ENCODE data around the gene ADAMTS2. TPM values are rescaled to one million over a fixed set of nuclear protein-coding genes. Genes with fewer than 3 reads are reported as not detected.

Gene ADAMTS2
- total RNA-seq, 1 donor from 2014 or later: 18.8 TPM

- no peak overlapping the region for H3K4me3 Mint-ChIP-seq (ENCODE audit: unreplicated experiment)
- DNase-seq (ENCODE audit: low read depth): no peak
- Histone ChIP-seq H4K20me1 (ENCODE audit: insufficient read depth, low read length) (no peaks in the 10 kb centered on the region), H3K79me2 (ENCODE audit: insufficient read depth, low read length) (no peaks in the 10 kb centered on the region), H3K27me3 (ENCODE audit: insufficient read depth, low read length) (no peaks in the 10 kb centered on the region), H3K27ac (ENCODE audit: low read depth, low read length) (no peak overlapping the region), H3K4me2 (ENCODE audit: low read length) (no peak overlapping the region), H3K36me3 (ENCODE audit: insufficient read depth, low read length) (no peaks in the 10 kb centered on the region), H3K4me1 (ENCODE audit: insufficient read depth, low read length) (peaks cover 3% of the 10 kb centered on the region), H3K9me3 (ENCODE audit: insufficient read depth, low read depth, low read length) (no peaks in the 10 kb centered on the region), H3K9ac (ENCODE audit: low read length) (no peak overlapping the region), H2AFZ (ENCODE audit: low read depth, low read length) (no peak overlapping the region), H3K4me3 (ENCODE audit: insufficient read depth, low read depth, low read length) (no peak overlapping the region)
- no peaks in the 10 kb centered on the region for H3K4me1 Mint-ChIP-seq (ENCODE audit: low read depth, unreplicated experiment)
- peaks cover 8% of the 10 kb centered on the region for H3K36me3 Mint-ChIP-seq (ENCODE audit: low read depth, unreplicated experiment)
- H3K27ac Mint-ChIP-seq (ENCODE audit: unreplicated experiment): no peak overlapping the region
- FAIRE-seq: no peak
- H3K27me3 Mint-ChIP-seq (ENCODE audit: low read depth, unreplicated experiment): peaks cover 3% of the 10 kb centered on the region
- TF ChIP-seq, protein P1, sequence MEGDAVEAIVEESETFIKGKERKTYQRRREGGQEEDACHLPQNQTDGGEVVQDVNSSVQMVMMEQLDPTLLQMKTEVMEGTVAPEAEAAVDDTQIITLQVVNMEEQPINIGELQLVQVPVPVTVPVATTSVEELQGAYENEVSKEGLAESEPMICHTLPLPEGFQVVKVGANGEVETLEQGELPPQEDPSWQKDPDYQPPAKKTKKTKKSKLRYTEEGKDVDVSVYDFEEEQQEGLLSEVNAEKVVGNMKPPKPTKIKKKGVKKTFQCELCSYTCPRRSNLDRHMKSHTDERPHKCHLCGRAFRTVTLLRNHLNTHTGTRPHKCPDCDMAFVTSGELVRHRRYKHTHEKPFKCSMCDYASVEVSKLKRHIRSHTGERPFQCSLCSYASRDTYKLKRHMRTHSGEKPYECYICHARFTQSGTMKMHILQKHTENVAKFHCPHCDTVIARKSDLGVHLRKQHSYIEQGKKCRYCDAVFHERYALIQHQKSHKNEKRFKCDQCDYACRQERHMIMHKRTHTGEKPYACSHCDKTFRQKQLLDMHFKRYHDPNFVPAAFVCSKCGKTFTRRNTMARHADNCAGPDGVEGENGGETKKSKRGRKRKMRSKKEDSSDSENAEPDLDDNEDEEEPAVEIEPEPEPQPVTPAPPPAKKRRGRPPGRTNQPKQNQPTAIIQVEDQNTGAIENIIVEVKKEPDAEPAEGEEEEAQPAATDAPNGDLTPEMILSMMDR (IDR thresholded peaks at IDR 0.05; ENCODE audit: insufficient read depth, low read depth, low read length): no peak
- no peak for TF ChIP-seq EZH2 (IDR thresholded peaks at IDR 0.05; ENCODE audit: insufficient read depth, low read length)
- H3K9me3 Mint-ChIP-seq (ENCODE audit: unreplicated experiment): peaks cover 7% of the 10 kb centered on the region
These were observed 89.5 kb downstream of the ADAMTS2 start for GRCh38 chr5:179255527-179256327.

GRCh38 chr5:179254638-179255271, 90.5 kb downstream of the ADAMTS2 start:
- peaks cover 3% of the 10 kb centered on the region for H3K4me1 ChIP-seq (ENCODE audit: insufficient read depth, low read length)
- H3K36me3 ChIP-seq (ENCODE audit: insufficient read depth, low read length): no peaks in the 10 kb centered on the region
- H3K4me3 Mint-ChIP-seq (ENCODE audit: unreplicated experiment): no peak overlapping the region
- H3K27ac ChIP-seq (ENCODE audit: low read depth, low read length): no peak overlapping the region
- no peaks in the 10 kb centered on the region for H3K79me2 ChIP-seq (ENCODE audit: insufficient read depth, low read length)
- H3K4me2 ChIP-seq (ENCODE audit: low read length): no peak overlapping the region
- no peak for FAIRE-seq
- H3K27me3 ChIP-seq (ENCODE audit: insufficient read depth, low read length): no peaks in the 10 kb centered on the region
- peaks cover 7% of the 10 kb centered on the region for H3K9me3 Mint-ChIP-seq (ENCODE audit: unreplicated experiment)
- H3K4me1 Mint-ChIP-seq (ENCODE audit: low read depth, unreplicated experiment): no peaks in the 10 kb centered on the region
- H3K4me3 ChIP-seq (ENCODE audit: insufficient read depth, low read depth, low read length): no peak overlapping the region
- no peak overlapping the region for H3K9ac ChIP-seq (ENCODE audit: low read length)
- H3K27ac Mint-ChIP-seq (ENCODE audit: unreplicated experiment): no peak overlapping the region
- H3K36me3 Mint-ChIP-seq (ENCODE audit: low read depth, unreplicated experiment): peaks cover 8% of the 10 kb centered on the region
- no peak overlapping the region for H2AFZ ChIP-seq (ENCODE audit: low read depth, low read length)
- peaks cover 3% of the 10 kb centered on the region for H3K27me3 Mint-ChIP-seq (ENCODE audit: low read depth, unreplicated experiment)
- DNase-seq (ENCODE audit: low read depth): no peak
- no peaks in the 10 kb centered on the region for H3K9me3 ChIP-seq (ENCODE audit: insufficient read depth, low read depth, low read length)
- no peaks in the 10 kb centered on the region for H4K20me1 ChIP-seq (ENCODE audit: insufficient read depth, low read length)
- TF ChIP-seq EZH2 (IDR thresholded peaks at IDR 0.05; ENCODE audit: insufficient read depth, low read length): no peak
- TF ChIP-seq, protein P1 (IDR thresholded peaks at IDR 0.05; ENCODE audit: insufficient read depth, low read depth, low read length): no peak

DNA sequence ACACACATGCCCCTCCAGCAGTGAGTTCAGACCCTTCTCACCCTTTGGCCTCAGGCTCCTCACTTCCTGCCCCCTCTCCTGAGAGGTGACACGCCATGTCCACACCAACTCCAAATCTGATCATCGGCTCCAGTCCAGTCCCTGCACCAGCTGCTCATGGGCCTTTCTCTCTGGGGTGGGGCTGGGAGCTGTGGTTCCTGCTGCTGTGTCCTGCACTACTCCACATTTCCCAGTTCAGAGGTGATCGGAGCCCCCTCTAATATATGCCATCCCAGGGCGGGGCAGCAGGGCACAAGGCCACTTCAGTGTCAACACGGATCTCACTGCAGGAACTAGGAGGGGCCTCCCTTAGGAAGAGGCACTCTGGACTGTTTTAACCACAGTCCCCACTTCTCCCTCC, 91.5 kb downstream of the ADAMTS2 start:
- FAIRE-seq: no peak
- no peak overlapping the region for H3K27ac Mint-ChIP-seq (ENCODE audit: unreplicated experiment)
- no peak for DNase-seq (ENCODE audit: low read depth)

More for the DNA sequence above, 91.5 kb downstream of the ADAMTS2 start:
- Histone ChIP-seq H3K4me2 (ENCODE audit: low read length) (no peak overlapping the region), H3K27me3 (ENCODE audit: insufficient read depth, low read length) (no peaks in the 10 kb centered on the region), H2AFZ (ENCODE audit: low read depth, low read length) (no peak overlapping the region), H3K9me3 (ENCODE audit: insufficient read depth, low read depth, low read length) (no peaks in the 10 kb centered on the region), H3K79me2 (ENCODE audit: insufficient read depth, low read length) (no peaks in the 10 kb centered on the region), H3K36me3 (ENCODE audit: insufficient read depth, low read length) (no peaks in the 10 kb centered on the region), H3K4me1 (ENCODE audit: insufficient read depth, low read length) (no peaks in the 10 kb centered on the region), H3K9ac (ENCODE audit: low read length) (no peak overlapping the region), H3K4me3 (ENCODE audit: insufficient read depth, low read depth, low read length) (no peak overlapping the region), H3K27ac (ENCODE audit: low read depth, low read length) (no peak overlapping the region), H4K20me1 (ENCODE audit: insufficient read depth, low read length) (no peaks in the 10 kb centered on the region)
- TF ChIP-seq EZH2 (IDR thresholded peaks at IDR 0.05; ENCODE audit: insufficient read depth, low read length): no peak
- TF ChIP-seq, protein P1 (IDR thresholded peaks at IDR 0.05; ENCODE audit: insufficient read depth, low read depth, low read length): no peak
- H3K4me3 Mint-ChIP-seq (ENCODE audit: unreplicated experiment): no peak overlapping the region
- peaks cover 7% of the 10 kb centered on the region for H3K9me3 Mint-ChIP-seq (ENCODE audit: unreplicated experiment)
- H3K27me3 Mint-ChIP-seq (ENCODE audit: low read depth, unreplicated experiment): peaks cover 3% of the 10 kb centered on the region
- peaks cover 8% of the 10 kb centered on the region for H3K36me3 Mint-ChIP-seq (ENCODE audit: low read depth, unreplicated experiment)
- no peaks in the 10 kb centered on the region for H3K4me1 Mint-ChIP-seq (ENCODE audit: low read depth, unreplicated experiment)

Measured in astrocyte (in vitro differentiated cells and primary cell).